K562 (cell line): ENCODE data around the gene CLCA2. TPM values are rescaled to one million over a fixed set of nuclear protein-coding genes. Genes with fewer than 3 reads are reported as not detected.

Source experiments
- ATAC-seq: fragments of 200-7000 bp; cut with Tn5 transposase; 3 replicates; pipeline ENCODE4 v1.9.1; 2020; ENCODE audit warnings: moderate library complexity
- BruUV-seq: library from RNA; stranded (reverse); fragments of 400-500 nt; replicated peaks from 2 replicates; lab custom pipeline; 2021; lab: Mats Ljungman, UMichigan
- CTCF ChIA-PET: fragments of 300-600 bp; formaldehyde crosslinking; extraction: SDS; loops from one replicate; lab custom pipeline; 2021; ENCODE audit warnings: low intra/inter-chr PET ratio; lab: Yijun Ruan, JAX
- POLR2A ChIA-PET: fragments of 300-600, 350-650 bp; sonication (Branson Sonifier 250); formaldehyde crosslinking; extraction: SDS; loops from one replicate; lab custom pipeline; 2021; ENCODE audit warnings: antibody characterized with exemption, inconsistent platforms; lab: Yijun Ruan, JAX
- DNase-seq, 4 experiments: peaks; one replicate each; pipeline versions ENCODE4 v3.0.0 to v3.0.0-alpha.2; 2011 to 2018; ENCODE audit warnings: low spot score in 3 of 4, mixed read lengths in 3 of 4; ENCODE audit errors: extremely low read depth in 1 of 4
- FAIRE-seq: peaks from 2 replicates; lab custom pipeline; 2011; peaks lifted over from hg19 to GRCh38; lab: Jason Lieb, UNC
- H2AFZ ChIP-seq: 2 replicates; pipeline ENCODE4 v1.6.0; 2011; ENCODE audit warnings: low read depth, low read length, control low read depth, inconsistent platforms
- H3K27ac ChIP-seq: fragments of 200-600 bp; 3 replicates; pipeline ENCODE4 v1.8.0; 2011; ENCODE audit warnings: low read depth, mild to moderate bottlenecking, control low read depth, inconsistent platforms, low read length, moderate library complexity, mixed read lengths; ENCODE audit errors: extremely low read depth
- H3K27me3 ChIP-seq, 2 experiments: fragments of 300-600 bp in 1 of 2; 2 replicates in 1 of 2; 3 replicates in 1 of 2; pipeline versions ENCODE4 v1.6.0 to v1.8.0; 2011; ENCODE audit warnings: inconsistent platforms in 2 of 2, low read length in 2 of 2, mild to moderate bottlenecking in 1 of 2, mixed read lengths in 1 of 2, moderate library complexity in 1 of 2; ENCODE audit not compliant: control insufficient read depth in 2 of 2, insufficient read depth in 2 of 2
- H3K36me3 ChIP-seq: fragments of 300-600 bp; 3 replicates; pipeline ENCODE4 v1.8.0; 2011; ENCODE audit warnings: mild to moderate bottlenecking, low read length, inconsistent platforms; ENCODE audit not compliant: control insufficient read depth, insufficient read depth
- H3K4me1 ChIP-seq, 2 experiments: fragments of 200-600 bp in 1 of 2; replicated peaks in 1 of 2; 2 replicates in 1 of 2; 3 replicates in 1 of 2; pipeline versions ENCODE4 v1.5.1 to v1.8.0; 2011; ENCODE audit warnings: inconsistent platforms in 2 of 2, low read length in 2 of 2, mild to moderate bottlenecking in 1 of 2, mixed read lengths in 1 of 2, moderate library complexity in 1 of 2; ENCODE audit not compliant: control insufficient read depth in 2 of 2, insufficient read depth in 2 of 2
- H3K4me2 ChIP-seq: 2 replicates; pipeline ENCODE4 v1.6.1; 2011; ENCODE audit warnings: low read length, control low read depth, inconsistent platforms, mixed read lengths; ENCODE audit not compliant: insufficient read depth
- H3K4me3 ChIP-seq: fragments of 200-600 bp; sonication (generic), shearing (Covaris generic); 2 replicates; pipeline ENCODE4 v1.5.1; 2016; ENCODE audit warnings: control low read depth, inconsistent platforms
- H3K79me2 ChIP-seq: fragments of 200-600 bp; 3 replicates; pipeline ENCODE4 v1.8.0; 2011; ENCODE audit warnings: low read length, inconsistent platforms; ENCODE audit not compliant: control insufficient read depth, insufficient read depth
- H3K9ac ChIP-seq, 2 experiments: 2 replicates each; pipeline versions ENCODE4 v1.6.0 to v1.6.1; 2011; ENCODE audit warnings: low read depth in 2 of 2, low read length in 2 of 2, control low read depth in 1 of 2, inconsistent platforms in 1 of 2, mild to moderate bottlenecking in 1 of 2, mixed read lengths in 1 of 2; ENCODE audit not compliant: insufficient read depth in 1 of 2
- H3K9me1 ChIP-seq: one replicate; pipeline ENCODE4 v1.6.0; 2011; ENCODE audit warnings: inconsistent platforms, mild to moderate bottlenecking, low read length, moderate library complexity; ENCODE audit not compliant: control insufficient read depth, insufficient read depth
- H3K9me3 ChIP-seq: replicated peaks from 2 replicates; pipeline ENCODE4 v1.5.1; 2011; ENCODE audit warnings: low read depth, low read length, inconsistent platforms; ENCODE audit not compliant: control insufficient read depth, insufficient read depth
- H4K20me1 ChIP-seq: replicated peaks from 2 replicates; pipeline ENCODE4 v1.6.1; 2011; ENCODE audit warnings: low read length, inconsistent platforms, mixed read lengths; ENCODE audit not compliant: control insufficient read depth, insufficient read depth
- CBFA2T3 ChIP-seq: fragments of 450-650 bp; IDR thresholded peaks from 2 replicates; pipeline ENCODE4 v1.6.1; 2017
- CBX3 ChIP-seq, 2 experiments: IDR thresholded peaks; 1 replicate in 1 of 2; 2 replicates in 1 of 2; pipeline ENCODE4 v1.6.1; 2012; ENCODE audit warnings: inconsistent platforms in 2 of 2, low read length in 2 of 2, borderline replicate concordance in 1 of 2, control low read depth in 1 of 2
- CEBPB ChIP-seq: fragments of 450-650 bp; IDR thresholded peaks from 2 replicates; pipeline ENCODE4 v1.6.1; 2016; ENCODE audit warnings: missing genetic modification characterization, missing compliant biosample characterization
- HINFP ChIP-seq: fragments of 450-650 bp; conservative IDR thresholded peaks from 2 replicates; pipeline ENCODE4 v1.6.1; 2016; ENCODE audit warnings: missing genetic modification characterization, low read depth, mild to moderate bottlenecking, control low read depth, missing compliant biosample characterization
- KDM2B ChIP-seq: fragments of 250-450 bp; sonication (Bioruptor Pico); IDR thresholded peaks from 2 replicates; pipeline ENCODE4 v1.8.0; 2021; ENCODE audit warnings: mild to moderate bottlenecking, moderate library complexity
- MTA2 ChIP-seq: fragments of 450-650 bp; IDR thresholded peaks from 2 replicates; pipeline ENCODE4 v1.6.1; 2016; ENCODE audit warnings: low read depth
- SFPQ ChIP-seq: fragments of 200-400 bp; formaldehyde crosslinking; IDR thresholded peaks from 2 replicates; pipeline ENCODE4 v1.6.1; 2017; ENCODE audit warnings: mild to moderate bottlenecking, low read depth, low read length, moderate library complexity
- SNIP1 ChIP-seq: fragments of 450-650 bp; IDR thresholded peaks from 2 replicates; pipeline ENCODE4 v1.7.1; 2017; ENCODE audit warnings: low read depth, mild to moderate bottlenecking
- TCF3 ChIP-seq: sonication (generic); formaldehyde crosslinking; IDR thresholded peaks from 2 replicates; pipeline ENCODE4 v1.4.0; 2020; ENCODE audit warnings: mild to moderate bottlenecking, missing genetic modification reagents
- TEAD4 ChIP-seq, 2 experiments: sonication (generic) in 1 of 2; formaldehyde crosslinking in 1 of 2; IDR thresholded peaks; 2 replicates each; pipeline versions ENCODE4 v1.6.1 to v1.8.0; 2012 to 2022; ENCODE audit warnings: borderline replicate concordance in 1 of 2, inconsistent platforms in 1 of 2, low read length in 1 of 2, mild to moderate bottlenecking in 1 of 2, missing genetic modification reagents in 1 of 2
- WGBS: fragments of 100-300 bp; shearing (Covaris generic); methylation state at CpG from one replicate; pipeline ENCODE4 v1.1.6; 2016; ENCODE audit warnings: low coverage, mixed read lengths; ENCODE audit not compliant: insufficient coverage; ENCODE audit errors: missing lambda C conversion rate; 5-methylcytosine and 5-hydroxymethylcytosine counted together
- in situ Hi-C: fragments of 300-500 bp; cut with MboI; formaldehyde crosslinking; loops from 4 replicates; pipeline ENCODE4 v1.15.0; 2018; ENCODE audit warnings: inconsistent platforms, mixed read lengths
- intact Hi-C: fragments of 100-400 bp; cut with micrococcal nuclease; formaldehyde crosslinking; loops from 2 replicates; pipeline ENCODE4 v1.14.2; 2022
- polyA plus RNA-seq, 8 experiments: library from polyadenylated mRNA; depleted of rRNA in 4 of 8; stranded (reverse) in 5 of 8; unstranded in 3 of 8; fragments of >200 nt; fragmentation: Nextera tagmentation in 2 of 8; fragmentation: Illumina TruSeq in 1 of 8; extraction: Ambion mirVana in 2 of 8; extraction: Trizol in 1 of 8; gene quantifications; 2 replicates each; pipeline versions ENCODE4 v1.2.1 to v1.2.3, GENCODE V29; 2011 to 2014; ENCODE audit warnings: inconsistent platforms in 1 of 8, missing spikeins in 1 of 8
- total RNA-seq, 7 experiments: library from RNA; depleted of rRNA in 6 of 7; stranded (reverse); fragments of >200 nt in 6 of 7; fragmentation: Illumina TruSeq in 2 of 7; extraction: Trizol in 2 of 7; gene quantifications; 2 replicates each; pipeline versions ENCODE4 v1.2.1 to v1.2.3, GENCODE V29; 2011 to 2021; ENCODE audit warnings: low replicate concordance in 1 of 7

CLCA2 gene
- total and polyA plus RNA-seq, 9 of the 15 experiments (the other 6 are each of a cell fraction or from before 2014, with no cell fraction given): 0.03 TPM; not detected in 8

- Histone ChIP-seq H2AFZ (peak overlapping the region; percentile 86), H3K27ac (no peak overlapping the region), H3K79me2 (no peaks in the 10 kb centered on the region), H3K4me2 (no peak overlapping the region), H3K4me3 (no peak overlapping the region), H3K4me1 (peaks cover 0 to 20% of the 10 kb centered on the region in 2 experiments; a peak in 3 of 5 replicates), H3K27me3 (no peaks in the 10 kb centered on the region), H3K36me3 (no peaks in the 10 kb centered on the region), H4K20me1 (no peaks in the 10 kb centered on the region), H3K9ac (no peak overlapping the region; a peak in 1 of 4 replicates), H3K9me3 (no peaks in the 10 kb centered on the region), H3K9me1 (no peaks in the 10 kb centered on the region)
- FAIRE-seq (no peak), DNase-seq (no peak), ATAC-seq (peak; percentile 55)
- in situ Hi-C loops (no loop called here), intact Hi-C loops (no loop called here)
- CTCF ChIA-PET: no interaction called here
- TF ChIP-seq CBFA2T3: no peak
- no peak for TF ChIP-seq CBX3 (IDR thresholded peaks at IDR 0.05; ENCODE audit: borderline replicate concordance in 1 of 2, low read length in 2 of 2)
- no peak for TF ChIP-seq HINFP (tag)
- 45% methylated on average over 3 of the region's 3 CpGs for WGBS
- no TSS peak for BruUV-seq
- POLR2A ChIA-PET: interaction anchor here (0.9 to 1.7 kb wide), 3 partner anchors 10 to 14 kb away, joined by 3 to 5 read pairs (median 3); no protein-coding TSS in a partner anchor
Measured at GRCh38 chr1:86453664-86454063, 29.7 kb downstream of the CLCA2 start.

- DNase-seq: peak in 1 of 4 experiments; percentile 28
- intact Hi-C loops: no loop called here
- Histone ChIP-seq H3K27ac (no peak overlapping the region), H3K9ac (no peak overlapping the region), H3K4me2 (no peak overlapping the region), H3K27me3 (no peaks in the 10 kb centered on the region), H3K79me2 (no peaks in the 10 kb centered on the region), H3K4me1 (peaks cover 0 to 20% of the 10 kb centered on the region in 2 experiments; a peak in 3 of 5 replicates), H3K9me1 (no peaks in the 10 kb centered on the region), H3K9me3 (no peaks in the 10 kb centered on the region), H4K20me1 (no peaks in the 10 kb centered on the region), H3K36me3 (no peaks in the 10 kb centered on the region), H2AFZ (peak overlapping the region; percentile 48), H3K4me3 (no peak overlapping the region)
- POLR2A ChIA-PET: no interaction called here
- peak; percentile 31; the same call in 1 of the 3 replicates for ATAC-seq
- 13% methylated on average over 5 of the region's 5 CpGs for WGBS
- in situ Hi-C loops: no loop called here
- CTCF ChIA-PET: no interaction called here
- BruUV-seq: no TSS peak
- no peak for FAIRE-seq
- TF ChIP-seq SNIP1 (no peak), CBX3 (IDR thresholded peaks at IDR 0.05; ENCODE audit: borderline replicate concordance in 1 of 2, low read length in 2 of 2) (no peak), SFPQ (no peak), CEBPB (peak; percentile 89), TCF3 (CRISPR knock-in tag) (peak; percentile 13; the same call in 1 of the 2 replicates), MTA2 (no peak), KDM2B (CRISPR knock-in tag) (no peak), TEAD4 (IDR thresholded peaks at IDR 0.05; ENCODE audit: low read length) (peak; percentile 40), TEAD4 (CRISPR knock-in tag; IDR thresholded peaks at IDR 0.05; ENCODE audit: borderline replicate concordance) (no peak), CBFA2T3 (0 out of 2 replicates have a peak, but pooled peaks have one; percentile 19)
Measured at GRCh38 chr1:86455073-86455472, 31.1 kb downstream of the CLCA2 start.
